Measurements from ENCODE around the gene AGTPBP1.
"Not testable (repeated sequence)": the region's sequence is repeated elsewhere in the genome, so short reads cannot be mapped to it uniquely, and the experiment has no call there.

Gene AGTPBP1

DNA sequence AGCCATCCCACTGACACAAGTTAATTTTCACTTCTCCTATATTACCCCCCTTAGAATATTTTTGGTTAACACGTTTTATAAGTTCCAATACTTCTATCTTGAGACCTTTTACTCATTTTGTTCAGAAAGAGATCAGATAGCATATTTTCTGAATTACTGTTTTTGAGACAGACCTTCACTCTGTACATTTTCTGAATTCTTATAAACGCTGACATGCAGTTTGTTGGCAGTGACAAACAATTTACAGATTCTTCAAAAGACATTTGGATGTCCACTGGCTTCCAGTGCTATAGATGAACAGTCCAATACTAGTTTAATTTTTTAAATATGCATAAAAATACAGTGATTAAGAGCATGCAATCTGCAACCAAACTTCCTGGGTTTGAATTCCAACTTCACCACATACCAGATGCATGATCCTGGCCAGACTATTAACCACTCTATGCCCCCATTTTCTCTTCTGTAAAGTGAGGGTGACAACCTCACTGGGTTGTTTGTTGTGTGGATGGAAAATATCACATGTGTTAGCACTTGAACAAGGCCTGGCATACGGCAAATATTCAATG lies 142.1 kb downstream of the AGTPBP1 start:
- Mint-ChIP-seq H3K9me3 (peaks cover 15% of the 10 kb centered on the region), H3K27ac (no peak overlapping the region), H3K4me1 (peaks cover 8% of the 10 kb centered on the region), H3K4me3 (no peak overlapping the region), H3K36me3 (ENCODE audit: low read depth) (peaks cover 44% of the 10 kb centered on the region), H3K27me3 (ENCODE audit: low read depth) (no peaks in the 10 kb centered on the region)
- TF ChIP-seq, protein P1, sequence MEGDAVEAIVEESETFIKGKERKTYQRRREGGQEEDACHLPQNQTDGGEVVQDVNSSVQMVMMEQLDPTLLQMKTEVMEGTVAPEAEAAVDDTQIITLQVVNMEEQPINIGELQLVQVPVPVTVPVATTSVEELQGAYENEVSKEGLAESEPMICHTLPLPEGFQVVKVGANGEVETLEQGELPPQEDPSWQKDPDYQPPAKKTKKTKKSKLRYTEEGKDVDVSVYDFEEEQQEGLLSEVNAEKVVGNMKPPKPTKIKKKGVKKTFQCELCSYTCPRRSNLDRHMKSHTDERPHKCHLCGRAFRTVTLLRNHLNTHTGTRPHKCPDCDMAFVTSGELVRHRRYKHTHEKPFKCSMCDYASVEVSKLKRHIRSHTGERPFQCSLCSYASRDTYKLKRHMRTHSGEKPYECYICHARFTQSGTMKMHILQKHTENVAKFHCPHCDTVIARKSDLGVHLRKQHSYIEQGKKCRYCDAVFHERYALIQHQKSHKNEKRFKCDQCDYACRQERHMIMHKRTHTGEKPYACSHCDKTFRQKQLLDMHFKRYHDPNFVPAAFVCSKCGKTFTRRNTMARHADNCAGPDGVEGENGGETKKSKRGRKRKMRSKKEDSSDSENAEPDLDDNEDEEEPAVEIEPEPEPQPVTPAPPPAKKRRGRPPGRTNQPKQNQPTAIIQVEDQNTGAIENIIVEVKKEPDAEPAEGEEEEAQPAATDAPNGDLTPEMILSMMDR (IDR thresholded peaks at IDR 0.05; ENCODE audit: unreplicated experiment in 3 of 3): no peak

DNA sequence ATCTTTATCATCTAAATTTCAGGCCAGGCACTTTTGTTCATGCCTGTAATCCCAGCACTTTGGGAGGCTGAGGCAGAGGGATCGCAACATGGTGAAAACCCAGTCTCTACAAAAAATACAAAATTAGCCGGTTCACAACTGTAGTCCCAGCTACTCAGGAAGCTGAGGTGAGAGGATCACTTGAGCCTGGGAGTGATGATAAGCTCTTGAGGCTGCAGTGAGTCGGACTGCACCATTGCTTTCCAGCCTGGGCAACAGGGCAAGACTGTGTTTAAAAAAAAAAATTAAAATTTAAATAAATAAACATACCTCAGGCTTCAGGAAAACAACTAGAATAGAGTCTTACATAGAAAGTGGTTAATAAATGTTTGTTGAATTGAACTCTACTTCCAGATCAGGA lies 147.4 kb downstream of the AGTPBP1 start:
- H3K4me3 Mint-ChIP-seq: no peak overlapping the region
- H3K4me1 Mint-ChIP-seq: peaks cover 5% of the 10 kb centered on the region
- H3K36me3 Mint-ChIP-seq (ENCODE audit: low read depth): peaks cover 15% of the 10 kb centered on the region
- H3K27ac Mint-ChIP-seq: no peak overlapping the region
- H3K9me3 Mint-ChIP-seq: peaks cover 5% of the 10 kb centered on the region
- H3K27me3 Mint-ChIP-seq (ENCODE audit: low read depth): no peaks in the 10 kb centered on the region
- TF ChIP-seq, protein P1 (IDR thresholded peaks at IDR 0.05; ENCODE audit: unreplicated experiment in 3 of 3): no peak

DNA sequence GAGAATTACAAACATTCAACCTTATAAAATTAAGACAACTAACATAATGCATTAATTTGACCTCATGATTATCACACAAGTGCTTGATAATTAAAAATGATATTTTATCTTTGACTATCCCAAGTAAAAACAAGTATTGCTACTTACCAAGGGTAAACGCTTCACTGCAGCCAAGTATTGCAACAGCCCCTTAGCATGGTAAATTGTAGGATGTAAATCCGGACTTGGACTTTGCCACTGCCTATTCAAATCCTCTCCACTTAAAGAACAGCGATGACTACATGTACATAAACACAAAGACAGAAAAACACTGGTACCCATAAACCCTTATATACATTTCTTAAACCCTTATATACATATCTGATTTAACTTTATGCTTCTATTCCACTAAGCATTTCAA lies 155.1 kb downstream of the AGTPBP1 start:
- peaks cover 9% of the 10 kb centered on the region for H3K4me1 Mint-ChIP-seq
- H3K9me3 Mint-ChIP-seq: no peaks in the 10 kb centered on the region
- no peaks in the 10 kb centered on the region for H3K27me3 Mint-ChIP-seq (ENCODE audit: low read depth)
- H3K36me3 Mint-ChIP-seq (ENCODE audit: low read depth): peaks cover 20% of the 10 kb centered on the region
- no peak overlapping the region for H3K4me3 Mint-ChIP-seq
- TF ChIP-seq, protein P1 (IDR thresholded peaks at IDR 0.05; ENCODE audit: unreplicated experiment in 3 of 3): no peak
- H3K27ac Mint-ChIP-seq: no peak overlapping the region

DNA sequence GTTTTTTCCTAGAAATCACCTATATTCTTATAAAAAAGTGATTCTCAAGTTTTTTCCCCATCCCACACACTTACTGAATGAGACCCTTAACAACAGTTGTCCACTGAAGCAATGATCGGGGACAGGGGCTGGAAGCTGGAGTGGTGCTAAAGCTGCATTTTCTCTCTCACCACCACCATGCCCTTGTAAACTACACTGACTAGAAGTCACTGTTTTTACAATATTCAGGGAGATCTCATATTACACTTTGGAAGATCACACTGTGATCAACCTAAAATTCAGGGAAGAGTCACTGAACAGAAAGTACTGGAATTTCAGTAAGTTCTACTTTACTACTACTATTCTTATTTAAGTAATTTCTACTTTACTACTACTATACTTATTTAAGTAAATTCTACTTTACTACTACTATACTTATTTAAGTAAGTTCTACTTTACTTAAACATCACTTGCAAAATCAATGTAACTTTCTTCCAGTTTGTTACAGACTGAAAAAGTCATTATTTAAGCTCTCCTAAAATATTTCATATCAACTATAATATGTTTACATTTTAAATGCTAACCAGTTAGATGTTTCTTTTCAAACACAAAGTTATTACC lies 164.3 kb downstream of the AGTPBP1 start:
- Mint-ChIP-seq H3K27me3 (ENCODE audit: low read depth) (no peaks in the 10 kb centered on the region), H3K36me3 (ENCODE audit: low read depth) (peaks cover 17% of the 10 kb centered on the region)
- TF ChIP-seq, protein P1 (IDR thresholded peaks at IDR 0.05; ENCODE audit: unreplicated experiment in 3 of 3): no peak

DNA sequence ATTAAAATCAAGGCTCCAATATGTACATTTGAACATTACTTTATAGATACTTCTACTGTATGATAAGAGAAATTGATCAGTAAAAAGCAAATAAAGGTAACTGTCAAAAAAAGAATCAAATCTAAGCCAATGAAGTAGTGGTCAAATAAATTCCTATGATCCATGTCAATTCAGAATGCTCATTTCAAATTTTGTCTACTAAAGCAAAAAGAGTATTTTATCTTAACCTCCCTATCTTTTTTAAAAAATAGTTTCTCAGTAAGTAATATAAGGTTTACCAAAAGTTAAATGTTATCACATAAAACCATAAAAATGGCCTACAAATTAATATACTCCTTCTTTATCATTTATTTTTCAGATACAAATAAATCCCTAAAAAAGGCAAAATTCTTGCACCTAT lies 165.9 kb downstream of the AGTPBP1 start:
- H3K9me3 Mint-ChIP-seq: peaks cover 2% of the 10 kb centered on the region

More for the DNA sequence above, 164.3 kb downstream of the AGTPBP1 start:
- H3K9me3 Mint-ChIP-seq: peaks cover 2% of the 10 kb centered on the region
- no peak overlapping the region for H3K4me3 Mint-ChIP-seq
- H3K27ac Mint-ChIP-seq: peak overlapping the region in 1 of 3 experiments; percentile 28
- H3K4me1 Mint-ChIP-seq: peaks cover 5% of the 10 kb centered on the region

DNA sequence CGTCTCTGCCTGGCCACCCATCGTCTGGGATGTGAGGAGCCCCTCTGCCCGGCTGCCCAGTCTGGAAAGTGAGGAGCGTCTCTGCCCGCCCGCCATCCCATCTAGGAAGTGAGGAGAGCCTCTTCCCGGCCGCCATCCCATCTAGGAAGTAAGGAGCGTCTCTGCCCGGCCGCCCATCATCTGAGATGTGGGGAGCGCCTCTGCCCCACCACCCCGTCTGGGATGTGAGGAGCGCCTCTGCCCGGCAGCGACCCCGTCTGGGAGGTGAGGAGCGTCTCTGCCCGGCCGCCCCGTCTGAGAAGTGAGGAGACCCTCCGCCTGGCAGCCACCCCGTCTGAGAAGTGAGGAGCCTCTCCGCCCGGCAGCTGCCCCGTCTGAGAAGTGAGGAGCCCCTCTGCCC lies 168.2 kb downstream of the AGTPBP1 start:
- not testable (repeated sequence) for H3K9me3 Mint-ChIP-seq; H3K27ac Mint-ChIP-seq; H3K27me3 Mint-ChIP-seq (ENCODE audit: low read depth); H3K4me1 Mint-ChIP-seq; H3K4me3 Mint-ChIP-seq
- H3K36me3 Mint-ChIP-seq (ENCODE audit: low read depth): peaks cover 28% of the 10 kb centered on the region

More for the DNA sequence above, 165.9 kb downstream of the AGTPBP1 start:
- Mint-ChIP-seq H3K27ac (no peak overlapping the region), H3K4me1 (peaks cover 5% of the 10 kb centered on the region), H3K27me3 (ENCODE audit: low read depth) (no peaks in the 10 kb centered on the region), H3K4me3 (no peak overlapping the region), H3K36me3 (ENCODE audit: low read depth) (peaks cover 25% of the 10 kb centered on the region)
- TF ChIP-seq, protein P1 (IDR thresholded peaks at IDR 0.05; ENCODE audit: unreplicated experiment in 3 of 3): no peak

DNA sequence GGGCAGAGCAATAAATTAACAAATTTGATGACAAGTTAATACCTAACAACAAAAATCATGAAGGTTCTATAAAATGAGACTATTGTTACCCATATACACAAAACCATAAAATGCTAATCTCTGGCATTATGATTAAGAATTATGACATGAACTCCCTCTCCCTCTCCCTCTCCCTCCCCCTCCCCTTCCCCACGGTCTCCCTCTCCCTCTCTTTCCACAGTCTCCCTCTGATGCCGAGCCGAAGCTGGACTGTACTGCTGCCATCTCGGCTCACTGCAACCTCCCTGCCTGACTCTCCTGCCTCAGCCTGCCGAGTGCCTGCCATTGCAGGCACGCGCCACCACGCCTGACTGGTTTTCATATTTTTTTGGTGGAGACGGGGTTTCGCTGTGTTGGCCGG lies 168.8 kb downstream of the AGTPBP1 start:
- H3K4me3 Mint-ChIP-seq; H3K27ac Mint-ChIP-seq; H3K4me1 Mint-ChIP-seq; H3K9me3 Mint-ChIP-seq; H3K27me3 Mint-ChIP-seq (ENCODE audit: low read depth): not testable (repeated sequence)
- H3K36me3 Mint-ChIP-seq (ENCODE audit: low read depth): peaks cover 28% of the 10 kb centered on the region

All from nephron (organoid).